H1 (cell line): ENCODE measurements around the gene SNX30. TPM values are rescaled to one million over a fixed set of nuclear protein-coding genes. Genes with fewer than 3 reads are reported as not detected.

Experiments used
- CTCF ChIA-PET: fragments of 300-600 bp; sonication (Branson Sonifier 250); formaldehyde crosslinking; loops from one replicate; lab custom pipeline; 2021; ENCODE audit not compliant: partially characterized antibody; lab: Charles Lee
- POLR2A ChIA-PET: fragments of 300-600 bp; sonication (Branson Sonifier 250); formaldehyde crosslinking; loops from one replicate; lab custom pipeline; 2021; ENCODE audit warnings: inconsistent platforms; ENCODE audit not compliant: partially characterized antibody; lab: Charles Lee
- DNase-seq, 2 experiments: peaks; one replicate each; pipeline versions ENCODE4 v3.0.0 to v3.0.0-alpha.2; 2010 to 2022; ENCODE audit warnings: low spot score in 2 of 2, low read depth in 1 of 2, mixed read lengths in 1 of 2
- FAIRE-seq: peaks from 2 replicates; lab custom pipeline; 2011; peaks lifted over from hg19 to GRCh38; lab: Jason Lieb, UNC
- H2AFZ ChIP-seq: 2 replicates; pipeline ENCODE4 v1.8.1; 2012; ENCODE audit warnings: low read length, inconsistent platforms
- H2AK5ac ChIP-seq: 2 replicates; pipeline ENCODE4 v1.6.1; 2013; ENCODE audit warnings: low read depth, low read length
- H2BK120ac ChIP-seq: replicated peaks from 2 replicates; pipeline ENCODE3; 2013; ENCODE audit warnings: low read depth, low read length, inconsistent platforms
- H2BK12ac ChIP-seq: 2 replicates; pipeline ENCODE4 v1.6.1; 2013; ENCODE audit warnings: low read depth, low read length
- H2BK15ac ChIP-seq: 2 replicates; pipeline ENCODE4 v1.6.1; 2013; ENCODE audit warnings: low read length
- H2BK20ac ChIP-seq: 2 replicates; pipeline ENCODE4 v1.6.1; 2013; ENCODE audit warnings: low read length
- H2BK5ac ChIP-seq: 2 replicates; pipeline ENCODE4 v1.6.1; 2013; ENCODE audit warnings: low read depth, low read length
- H3K14ac ChIP-seq: 2 replicates; pipeline ENCODE4 v1.6.1; 2013; ENCODE audit warnings: inconsistent platforms; ENCODE audit not compliant: insufficient read length
- H3K18ac ChIP-seq: 2 replicates; pipeline ENCODE4 v1.6.1; 2013; ENCODE audit warnings: low read length; ENCODE audit errors: extremely low read depth
- H3K23ac ChIP-seq: 2 replicates; pipeline ENCODE4 v1.6.1; 2013; ENCODE audit warnings: inconsistent platforms; ENCODE audit not compliant: insufficient read length
- H3K23me2 ChIP-seq: 2 replicates; pipeline ENCODE4 v1.6.1; 2013; ENCODE audit warnings: low read depth, low read length
- H3K27ac ChIP-seq: 2 replicates; pipeline ENCODE4 v1.6.1; 2011; ENCODE audit warnings: low read depth, low read length, inconsistent platforms
- H3K27me3 ChIP-seq, 4 experiments: replicated peaks in 1 of 4; 1 replicate in 1 of 4; 2 replicates in 3 of 4; pipeline versions ENCODE4 v1.6.1 to v1.8.1; 2011 to 2013; ENCODE audit warnings: low read length in 3 of 4, mild to moderate bottlenecking in 3 of 4, inconsistent platforms in 2 of 4, mixed read lengths in 2 of 4, moderate library complexity in 1 of 4; ENCODE audit not compliant: control insufficient read depth in 3 of 4, insufficient read depth in 3 of 4; ENCODE audit errors: extremely low read depth in 1 of 4
- H3K36me3 ChIP-seq, 4 experiments: 2 replicates each; pipeline versions ENCODE4 v1.6.1 to v1.8.1; 2011 to 2013; ENCODE audit warnings: mild to moderate bottlenecking in 4 of 4, low read length in 3 of 4, moderate library complexity in 2 of 4, control low read depth in 1 of 4, inconsistent platforms in 1 of 4; ENCODE audit not compliant: insufficient read depth in 4 of 4, control insufficient read depth in 2 of 4
- H3K4ac ChIP-seq: replicated peaks from 2 replicates; pipeline ENCODE3; 2013; ENCODE audit warnings: low read length, low read depth, mixed read lengths, inconsistent platforms; ENCODE audit not compliant: insufficient read length
- H3K4me1 ChIP-seq, 4 experiments: replicated peaks in 1 of 4; 1 replicate in 1 of 4; 2 replicates in 3 of 4; pipeline versions ENCODE4 v1.6.1 to v1.8.1; 2011 to 2013; ENCODE audit warnings: low read length in 3 of 4, inconsistent platforms in 2 of 4, mixed read lengths in 1 of 4; ENCODE audit not compliant: insufficient read depth in 4 of 4, control insufficient read depth in 3 of 4
- H3K4me2 ChIP-seq, 2 experiments: 2 replicates each; pipeline versions ENCODE4 v1.6.1 to v1.8.1; 2011 to 2013; ENCODE audit warnings: low read depth in 2 of 2, low read length in 2 of 2, control low read depth in 1 of 2, inconsistent platforms in 1 of 2, mild to moderate bottlenecking in 1 of 2; ENCODE audit not compliant: insufficient read depth in 1 of 2
- H3K4me3 ChIP-seq, 4 experiments: fragments of 200-600, 300-600 bp in 1 of 4; sonication (generic), shearing (Covaris generic), sonication (Bioruptor Twin) in 1 of 4; 2 replicates each; pipeline versions ENCODE4 v1.5.1 to v1.8.1; 2011 to 2016; ENCODE audit warnings: low read length in 4 of 4, low read depth in 3 of 4, control low read depth in 2 of 4, inconsistent platforms in 2 of 4, mild to moderate bottlenecking in 2 of 4, mixed read lengths in 1 of 4, moderate library complexity in 1 of 4; ENCODE audit not compliant: insufficient read depth in 2 of 4; ENCODE audit errors: extremely low read depth in 1 of 4
- H3K56ac ChIP-seq: replicated peaks from 2 replicates; pipeline ENCODE3; 2013; ENCODE audit warnings: low read depth, mild to moderate bottlenecking, mixed read lengths, low read length, inconsistent platforms; ENCODE audit not compliant: insufficient read length
- H3K79me1 ChIP-seq: 2 replicates; pipeline ENCODE4 v1.6.1; 2013; ENCODE audit warnings: low read depth, low read length, control low read depth
- H3K79me2 ChIP-seq, 2 experiments: 2 replicates each; pipeline versions ENCODE4 v1.6.1 to v1.8.1; 2012 to 2013; ENCODE audit warnings: low read length in 2 of 2, mild to moderate bottlenecking in 2 of 2, inconsistent platforms in 1 of 2; ENCODE audit not compliant: insufficient read depth in 2 of 2, control insufficient read depth in 1 of 2
- H3K9ac ChIP-seq, 4 experiments: replicated peaks in 1 of 4; 1 replicate in 1 of 4; 2 replicates in 3 of 4; pipeline versions ENCODE4 v1.6.1 to v1.8.1; 2011 to 2013; ENCODE audit warnings: low read depth in 3 of 4, low read length in 3 of 4, control low read depth in 2 of 4, mild to moderate bottlenecking in 2 of 4, moderate library complexity in 2 of 4, inconsistent platforms in 1 of 4; ENCODE audit errors: extremely low read depth in 1 of 4
- H3K9me3 ChIP-seq, 2 experiments: 2 replicates each; pipeline versions ENCODE4 v1.6.1 to v1.8.1; 2012 to 2013; ENCODE audit warnings: mild to moderate bottlenecking in 2 of 2, moderate library complexity in 2 of 2, control low read depth in 1 of 2, inconsistent platforms in 1 of 2, low read depth in 1 of 2, low read length in 1 of 2, mixed read lengths in 1 of 2; ENCODE audit not compliant: insufficient read depth in 2 of 2
- H4K20me1 ChIP-seq, 2 experiments: replicated peaks in 1 of 2; 2 replicates each; pipeline versions ENCODE3 to v1.8.1; 2011 to 2013; ENCODE audit warnings: inconsistent platforms in 2 of 2, low read length in 2 of 2, mild to moderate bottlenecking in 1 of 2; ENCODE audit not compliant: insufficient read depth in 2 of 2, control insufficient read depth in 1 of 2
- H4K5ac ChIP-seq: 2 replicates; pipeline ENCODE4 v1.6.1; 2013; ENCODE audit warnings: low read length, low read depth, mixed read lengths, inconsistent platforms; ENCODE audit not compliant: insufficient read length
- H4K8ac ChIP-seq: 2 replicates; pipeline ENCODE4 v1.8.0; 2013; ENCODE audit warnings: mild to moderate bottlenecking, moderate library complexity, low read length, inconsistent platforms; ENCODE audit not compliant: insufficient read depth; ENCODE audit errors: extremely low read depth
- H4K91ac ChIP-seq: replicated peaks from 2 replicates; pipeline ENCODE3; 2013; ENCODE audit warnings: low read length, mixed read lengths, inconsistent platforms; ENCODE audit not compliant: insufficient read length
- MAFK ChIP-seq: IDR thresholded peaks from 2 replicates; pipeline ENCODE4 v1.6.1; 2012; ENCODE audit warnings: low read depth, mild to moderate bottlenecking, improper control_type of control experiment, low read length
- NRF1 ChIP-seq: IDR thresholded peaks from 2 replicates; pipeline ENCODE4 v1.6.1; 2011; ENCODE audit warnings: mild to moderate bottlenecking, low read depth, low read length, improper control_type of control experiment
- SAP30 ChIP-seq: fragments of 300-600 bp; sonication (generic); IDR thresholded peaks from 2 replicates; pipeline ENCODE4 v1.7.1; 2012; ENCODE audit warnings: low read length, moderate library complexity, mild to moderate bottlenecking, inconsistent platforms; ENCODE audit not compliant: insufficient read depth, insufficient replicate concordance
- WGBS, 2 experiments: shearing (Covaris generic) in 1 of 2; methylation state at CpG; one replicate each; pipeline versions ENCODE4 v1.1.6 to v1.1.7; 2013 to 2015; ENCODE audit warnings: low lambda C conversion rate in 2 of 2, mixed read lengths in 2 of 2, inconsistent platforms in 1 of 2, low coverage in 1 of 2, missing lambda C conversion rate in 1 of 2; ENCODE audit not compliant: insufficient replicate concordance in 2 of 2, insufficient coverage in 1 of 2, insufficient read length in 1 of 2; ENCODE audit errors: extremely low coverage in 1 of 2, missing lambda C conversion rate in 1 of 2; 5-methylcytosine and 5-hydroxymethylcytosine counted together
- polyA plus RNA-seq, 7 experiments: library from polyadenylated mRNA; depleted of rRNA in 3 of 7; stranded (reverse) in 5 of 7; unstranded in 2 of 7; fragments of >200 nt in 5 of 7; fragments of 200-250 nt in 2 of 7; gene quantifications; 1 replicate in 5 of 7; 2 replicates in 1 of 7; 4 replicates in 1 of 7; pipeline versions ENCODE4 v1.2.1 to v1.2.3, GENCODE V29; 2011 to 2013; ENCODE audit warnings: missing spikeins in 2 of 7, mixed read lengths in 2 of 7
- total RNA-seq: library from RNA; stranded (reverse); fragmentation: NEBNext Ultra II Directional; extraction: Animal tissue kit (Norgen Biotek cat#: 25700); gene quantifications from 2 replicates; pipeline ENCODE4 v1.2.1, GENCODE V29; 2021

Gene SNX30
- total and polyA plus RNA-seq, 2 of the 8 experiments (the other 6 are each of a cell fraction or from before 2014, with no cell fraction given): 4.0 to 12.2 TPM

- Histone ChIP-seq H2AFZ (no peak overlapping the region), H2BK15ac (no peak overlapping the region), H2BK5ac (no peak overlapping the region), H3K27me3 (no peaks in the 10 kb centered on the region), H4K8ac (no peak overlapping the region), H3K27ac (no peak overlapping the region), H3K9ac (no peak overlapping the region; a peak in 1 of 7 replicates), H3K23me2 (peaks cover 2% of the 10 kb centered on the region; the same call in 1 of the 2 replicates), H3K4me2 (peak overlapping the region in 1 of 2 experiments; percentile 42; a peak in 1 of 4 replicates), H3K79me1 (no peaks in the 10 kb centered on the region; the same call in 1 of the 2 replicates), H3K18ac (no peak overlapping the region), H3K23ac (no peak overlapping the region), H3K4me1 (peaks cover 0 to 7% (median 3%) of the 10 kb centered on the region in 4 experiments; a peak in 4 of 7 replicates), H2BK120ac (no peak overlapping the region), H3K14ac (no peak overlapping the region), H4K5ac (no peak overlapping the region), H2BK20ac (no peak overlapping the region), H3K4me3 (no peak overlapping the region), H2BK12ac (no peak overlapping the region), H4K91ac (no peak overlapping the region), H3K36me3 (peaks cover 0 to 2% (median 0%) of the 10 kb centered on the region in 4 experiments; a peak in 1 of 8 replicates), H3K4ac (no peak overlapping the region), H4K20me1 (no peaks in the 10 kb centered on the region), H3K9me3 (no peaks in the 10 kb centered on the region), H3K79me2 (0 out of 4 replicates have a peak, but pooled peaks cover 4 to 6% of the 10 kb centered on the region in 2 experiments), H3K56ac (no peak overlapping the region), H2AK5ac (no peak overlapping the region)
- DNase-seq (no peak), FAIRE-seq (no peak)
- WGBS, 2 experiments: 90% methylated on average over 6 of the region's 6 CpGs; no CpG with 5 or more reads in 1 of the 2 experiments
- no peak for TF ChIP-seq SAP30
- TF ChIP-seq MAFK: no peak
- no peak for TF ChIP-seq NRF1
- ChIA-PET CTCF (interaction anchor here (0.7 to 2.3 kb wide), 2 partner anchors 8 to 92 kb away, joined by 3 to 12 read pairs; no protein-coding TSS in a partner anchor), POLR2A (interaction anchor here (0.6 kb wide), 1 partner anchor 328 kb away, joined by 3 read pairs; no protein-coding TSS in a partner anchor)
Measured at GRCh38 chr9:112811518-112811917, 61.0 kb downstream of the SNX30 start.
